Daoy (cell line): ENCODE results near the gene TRIM59. TPM values are rescaled to one million over a fixed set of nuclear protein-coding genes. Genes with fewer than 3 reads are reported as not detected.
A peak's percentile ranks its signal among the peaks of the same experiment; 100 is the strongest.

Experiments used
- DNase-seq: peaks from one replicate; pipeline ENCODE4 v3.0.0-alpha.2; 2015; ENCODE audit warnings: low read depth
- total RNA-seq: library from RNA; depleted of rRNA; stranded (reverse); fragments of >200 nt; shearing (Covaris generic); gene quantifications from 2 replicates; pipeline ENCODE4 v1.2.3, GENCODE V29; 2014; rRNA removed

Gene TRIM59
- total RNA-seq, 1 experiment from 2014 or later = 6.2 TPM

- DNase-seq = no peak
Measured at GRCh38 chr3:160403028-160403545, 46.5 kb downstream of the TRIM59 start.

GRCh38 chr3:160402221-160403027 lies 47.2 kb downstream of the TRIM59 start:
- DNase-seq = no peak

- peak; percentile 52 for DNase-seq
Measured at GRCh38 chr3:160401291-160402095, 48.1 kb downstream of the TRIM59 start.

GRCh38 chr3:160400702-160401150 lies 48.9 kb downstream of the TRIM59 start:
- DNase-seq = peak; percentile 28

GRCh38 chr3:160400030-160400701 lies 49.4 kb downstream of the TRIM59 start:
- DNase-seq = peak; percentile 56

GRCh38 chr3:160399125-160400029 lies 50.2 kb downstream of the TRIM59 start, which contains the start of the genes IFT80 and SMC4:
TSS of gene IFT80 (minus strand) at chr3:160399225. CDS start at chr3:160384600, 14,625 bp downstream.
TSS of gene SMC4 (plus strand) at chr3:160399650. CDS start at chr3:160400827, 1,177 bp downstream.
- peak; percentile 97 for DNase-seq

- no peak for DNase-seq
Measured at GRCh38 chr3:160398820-160399124, 50.8 kb downstream of the TRIM59 start.

GRCh38 chr3:160395297-160395696 lies 54.3 kb downstream of the TRIM59 start:
- DNase-seq = peak; percentile 80

- no peak for DNase-seq
Measured at GRCh38 chr3:160394009-160394392, 55.6 kb downstream of the TRIM59 start.

- DNase-seq = no peak
Measured at GRCh38 chr3:160393346-160394008, 56.1 kb downstream of the TRIM59 start.

- DNase-seq = no peak
Measured at GRCh38 chr3:160392798-160393197, 56.8 kb downstream of the TRIM59 start.

- no peak for DNase-seq
Measured at GRCh38 chr3:160390565-160391138, 58.9 kb downstream of the TRIM59 start.

Other genes starting within 250 kb of the TRIM59 start
- 0.06 and 1.0 TPM in 2 replicates for gene C3orf80, start 224.4 kb downstream of the TRIM59 start, total RNA-seq
- gene IFT80, start 50.6 kb downstream of the TRIM59 start, total RNA-seq = 15.7 and 36.5 TPM in 2 replicates
- gene SMC4, start 50.1 kb downstream of the TRIM59 start, total RNA-seq = 140 and 152 TPM in 2 replicates
- 31.2 and 33.3 TPM in 2 replicates for gene KPNA4, start 115.8 kb upstream of the TRIM59 start, total RNA-seq
- gene ARL14, start 227.4 kb upstream of the TRIM59 start, total RNA-seq = 1.7 and 4.5 TPM in 2 replicates